ENCODE data around the gene LSAMP.

Gene LSAMP

DNA sequence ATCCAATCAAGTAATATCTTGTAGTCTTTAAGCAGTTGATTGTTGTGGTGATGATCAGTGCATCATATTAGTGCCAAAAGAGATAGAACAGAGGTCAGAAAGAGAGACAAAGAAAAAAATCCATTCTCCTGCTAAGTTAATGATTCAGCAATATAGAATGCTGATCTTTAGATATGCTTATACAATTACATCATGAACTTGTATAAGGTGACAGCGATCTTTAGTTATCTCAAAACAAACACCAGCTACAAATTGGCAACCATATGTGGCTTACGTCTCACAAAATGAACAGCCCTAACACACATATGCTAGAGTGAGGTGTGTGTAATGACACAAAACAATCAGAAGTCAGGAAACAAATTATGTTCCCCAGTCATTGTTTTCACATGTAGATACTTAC is 12.5 kb downstream of the LSAMP start:
- DNase-seq (ENCODE audit: low read depth, low spot score): no peak

DNA sequence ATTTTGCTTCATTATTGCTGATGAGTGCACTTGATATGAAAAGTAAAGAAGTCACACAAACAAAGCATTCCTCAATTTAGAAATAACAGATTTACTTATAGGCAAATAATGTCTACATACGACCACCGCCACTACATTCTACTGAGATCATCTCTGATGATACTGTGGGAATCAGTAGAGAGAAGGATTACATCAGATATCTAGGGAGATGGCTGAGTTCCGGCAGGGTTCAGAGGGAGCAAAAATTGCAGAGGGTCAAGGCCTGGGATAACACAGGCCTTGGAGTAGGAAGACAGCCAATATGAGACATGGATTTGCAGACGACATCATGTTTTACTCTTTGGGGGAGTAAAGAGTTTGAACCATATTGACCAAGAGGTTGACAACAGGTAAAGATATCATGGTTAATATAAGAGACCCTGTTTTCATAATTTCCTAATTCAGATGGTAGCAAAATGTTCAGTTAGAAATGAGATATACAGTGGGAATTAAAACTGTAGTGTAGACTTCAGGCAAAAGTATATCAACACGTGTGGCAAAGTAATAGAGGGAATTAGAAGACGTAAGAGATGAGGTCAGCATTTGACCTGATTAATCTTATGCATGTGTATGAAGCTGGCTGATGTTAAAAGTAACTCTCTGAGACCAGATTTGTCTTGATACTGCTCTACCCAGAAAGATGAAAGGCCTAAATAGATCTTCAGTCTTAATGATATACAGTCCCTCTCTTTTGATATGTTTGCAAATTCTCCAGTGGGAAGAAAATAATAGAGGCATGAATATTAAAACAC is 15.6 kb downstream of the LSAMP start:
- no peak for DNase-seq (ENCODE audit: low read depth, low spot score)

DNA sequence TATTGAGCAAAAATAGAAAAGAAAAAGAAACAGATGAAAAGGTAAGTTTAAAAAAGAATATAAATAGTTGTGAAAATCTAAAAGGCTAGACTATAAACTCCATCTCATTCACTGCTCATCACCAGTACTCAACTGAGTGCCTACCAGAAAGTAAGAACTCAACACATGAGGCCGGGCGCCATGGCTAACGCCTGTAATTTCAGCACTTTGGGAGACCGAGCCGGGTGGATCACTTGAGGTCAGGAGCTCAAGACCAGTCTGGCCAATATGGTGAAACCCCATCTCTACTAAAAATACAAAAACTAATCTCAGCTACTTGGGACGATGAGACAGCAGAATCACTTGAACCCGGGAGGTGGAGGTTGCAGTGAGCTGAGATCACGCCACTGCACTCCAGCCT is 19.3 kb downstream of the LSAMP start:
- DNase-seq (ENCODE audit: low read depth, low spot score): no peak

DNA sequence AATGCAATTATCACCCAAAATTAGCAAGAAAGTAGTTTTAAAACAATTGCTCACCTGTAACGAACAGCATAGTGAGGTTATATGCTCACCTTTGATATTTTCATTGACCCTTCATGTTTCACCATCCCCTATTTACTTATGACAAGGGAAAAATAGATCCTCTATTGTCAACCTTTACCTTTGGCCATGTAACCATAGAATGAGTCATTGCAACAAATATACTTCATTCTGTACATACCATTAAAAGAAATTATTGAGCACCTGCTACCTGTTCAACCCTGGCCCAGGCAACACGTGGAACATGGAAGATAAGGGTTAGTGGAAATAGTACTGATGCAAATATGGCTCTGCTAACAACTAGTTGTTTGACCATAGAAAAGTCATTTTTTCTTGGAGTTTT is 20.2 kb downstream of the LSAMP start:
- DNase-seq (ENCODE audit: low read depth, low spot score): no peak

DNA sequence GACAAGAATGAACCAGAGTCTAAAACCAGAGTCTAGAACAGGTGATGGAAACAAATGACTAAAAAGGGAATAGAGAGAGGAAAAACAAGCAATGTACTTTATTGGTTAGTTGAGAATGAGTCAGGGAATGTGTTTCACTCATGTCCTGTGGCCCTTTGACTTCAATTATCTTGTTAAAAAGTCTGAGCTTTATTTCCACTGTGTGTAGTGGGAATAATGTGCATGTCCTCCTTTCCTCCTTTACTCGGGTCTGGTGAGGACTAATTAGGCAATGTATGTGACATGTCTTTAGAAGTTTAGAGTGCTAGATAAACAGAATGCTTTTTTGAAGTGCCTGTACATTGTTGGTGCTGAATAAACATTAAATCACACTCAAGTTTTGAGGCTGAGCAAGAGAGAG is 21.3 kb downstream of the LSAMP start:
- DNase-seq (ENCODE audit: low read depth, low spot score): peak; percentile 34

DNA sequence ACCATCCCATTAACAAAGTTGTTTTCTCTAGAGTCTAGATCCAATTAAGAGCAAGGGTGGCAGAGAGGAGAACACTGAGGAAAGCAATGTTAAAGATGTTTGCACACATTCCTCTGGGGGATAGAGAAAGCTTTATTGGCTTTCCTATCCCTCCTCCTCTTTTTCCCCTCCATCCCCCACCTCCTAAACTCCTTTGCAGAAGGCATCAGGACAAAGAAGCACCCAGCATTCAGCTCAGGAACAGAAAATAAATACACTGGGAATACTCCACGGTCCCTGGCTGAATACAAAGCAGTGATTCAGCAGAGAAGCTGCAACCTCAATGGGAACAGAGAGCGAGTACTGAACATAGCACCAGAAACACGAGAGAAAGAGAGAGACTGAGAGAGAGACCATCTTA is 21.9 kb downstream of the LSAMP start:
- DNase-seq (ENCODE audit: low read depth, low spot score): peak; percentile 77

DNA sequence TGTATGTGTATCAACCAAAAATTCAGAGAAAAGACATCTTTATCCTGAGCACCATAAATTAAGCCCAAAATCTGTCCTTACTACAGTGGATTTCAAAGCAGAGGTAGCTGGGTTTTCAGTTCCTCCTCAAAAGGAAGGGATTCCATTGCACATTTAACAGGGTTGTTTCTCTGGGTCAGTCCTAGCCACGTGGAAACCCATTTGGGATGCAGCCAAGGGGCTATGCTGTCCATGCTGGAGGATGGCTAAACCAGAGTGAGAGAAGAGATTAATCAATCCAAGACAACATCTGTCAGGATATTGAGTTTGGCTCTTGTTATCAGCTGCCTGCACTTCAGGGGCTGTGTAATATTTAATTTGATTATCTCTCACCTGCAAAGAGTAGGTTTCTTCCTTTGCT is 28.1 kb downstream of the LSAMP start:
- no peak for DNase-seq (ENCODE audit: low read depth, low spot score)

DNA sequence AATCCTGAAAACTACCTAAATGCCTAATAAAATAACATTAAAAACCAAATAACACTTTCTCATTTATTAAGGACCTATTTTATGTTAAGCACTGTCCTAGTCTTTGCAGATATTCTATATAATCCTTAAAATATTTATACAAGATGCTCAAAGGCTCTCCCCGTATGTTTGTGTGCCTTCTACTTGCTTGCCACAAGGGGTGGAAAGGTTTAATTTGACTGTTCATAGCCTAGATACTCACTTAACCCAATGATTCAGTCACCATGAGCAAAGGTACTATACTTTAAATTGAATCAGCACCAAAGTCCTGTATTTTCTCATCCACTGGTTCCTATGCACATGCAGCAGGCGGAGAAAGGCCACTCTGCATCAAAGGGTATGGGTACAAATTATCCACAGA is 32.0 kb downstream of the LSAMP start:
- DNase-seq (ENCODE audit: low read depth, low spot score): no peak

DNA sequence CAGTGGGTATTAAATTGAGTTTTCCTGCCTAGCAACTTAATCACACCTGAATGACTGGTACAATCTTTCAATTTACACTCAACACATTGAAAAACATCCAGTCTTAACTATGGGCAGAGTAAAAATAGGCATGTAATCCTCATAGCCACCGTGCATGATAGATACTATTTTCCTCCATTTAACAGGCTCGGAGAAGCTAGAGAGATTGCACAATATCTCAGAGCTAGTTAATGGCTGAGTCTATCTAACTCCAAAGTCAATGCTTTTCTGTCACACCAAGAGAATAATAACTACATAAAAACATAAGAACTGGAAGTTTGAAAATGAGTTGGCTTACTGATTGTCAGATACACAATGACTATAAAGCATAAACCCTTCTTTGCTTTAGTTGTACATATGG is 36.8 kb downstream of the LSAMP start:
- no peak for DNase-seq (ENCODE audit: low read depth, low spot score)

DNA sequence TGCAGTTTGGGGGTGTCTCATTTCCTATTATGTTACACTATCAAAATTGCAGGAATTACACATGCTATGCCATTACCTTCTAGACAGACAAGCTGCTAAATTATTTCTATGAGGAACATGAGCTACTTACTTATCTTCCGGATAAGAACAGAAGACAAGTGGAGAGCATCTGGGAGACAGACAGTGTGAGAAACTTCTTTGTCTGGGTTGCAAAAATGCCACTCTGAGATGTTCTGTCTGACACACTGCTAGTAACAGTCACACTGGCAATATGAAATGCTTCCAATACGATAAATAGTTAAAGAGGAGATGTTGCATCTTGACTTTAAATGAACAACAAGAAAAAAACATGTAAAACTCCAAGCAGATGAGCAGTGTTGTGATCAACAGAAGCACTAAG is 40.1 kb downstream of the LSAMP start:
- DNase-seq (ENCODE audit: low read depth, low spot score): no peak

DNA sequence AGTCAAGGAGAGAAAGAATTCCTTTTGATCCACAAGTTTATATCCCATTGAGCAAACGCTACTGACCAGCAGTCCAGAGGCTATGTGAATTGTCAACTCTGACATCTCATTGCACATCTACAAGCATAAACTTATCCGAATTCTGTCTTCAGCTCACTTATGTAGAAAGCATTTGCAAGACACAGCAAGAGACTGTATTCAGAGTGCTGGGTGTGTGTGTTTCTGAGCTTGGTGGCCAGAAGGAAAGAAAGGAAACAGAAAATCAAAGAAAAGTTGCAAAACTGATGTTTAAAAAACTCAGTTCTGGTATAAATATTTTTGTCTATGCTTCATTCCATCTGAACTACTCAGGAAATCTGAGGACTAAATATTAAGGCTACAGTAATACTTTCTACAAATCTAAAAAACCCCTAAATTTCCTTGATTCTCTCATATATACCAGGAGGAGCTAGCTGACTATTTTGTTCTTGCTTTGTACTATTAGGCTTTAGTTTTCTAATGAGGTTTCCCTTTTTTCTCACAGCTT is 45.5 kb downstream of the LSAMP start:
- no peak for DNase-seq (ENCODE audit: low read depth, low spot score)

DNA sequence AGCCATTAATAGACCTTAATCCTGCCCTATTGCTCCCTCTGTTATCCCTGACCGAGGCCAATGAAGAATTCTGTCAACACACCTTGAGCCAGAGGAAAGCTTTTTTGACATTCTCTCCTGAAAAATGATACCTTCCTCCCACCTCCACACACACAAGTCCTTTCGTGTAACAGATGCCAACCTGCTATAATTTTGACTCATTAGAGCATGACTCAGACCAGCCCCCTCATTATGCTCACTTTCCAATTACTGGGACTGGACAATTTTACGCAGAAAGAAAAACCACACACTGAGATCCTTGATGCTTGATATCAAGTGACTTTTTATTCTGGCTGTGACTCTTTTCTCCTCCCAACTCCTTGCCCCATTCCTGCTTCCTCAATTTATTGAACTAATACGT is 50.9 kb downstream of the LSAMP start:
- peak; percentile 34 for DNase-seq (ENCODE audit: low read depth, low spot score)

DNA sequence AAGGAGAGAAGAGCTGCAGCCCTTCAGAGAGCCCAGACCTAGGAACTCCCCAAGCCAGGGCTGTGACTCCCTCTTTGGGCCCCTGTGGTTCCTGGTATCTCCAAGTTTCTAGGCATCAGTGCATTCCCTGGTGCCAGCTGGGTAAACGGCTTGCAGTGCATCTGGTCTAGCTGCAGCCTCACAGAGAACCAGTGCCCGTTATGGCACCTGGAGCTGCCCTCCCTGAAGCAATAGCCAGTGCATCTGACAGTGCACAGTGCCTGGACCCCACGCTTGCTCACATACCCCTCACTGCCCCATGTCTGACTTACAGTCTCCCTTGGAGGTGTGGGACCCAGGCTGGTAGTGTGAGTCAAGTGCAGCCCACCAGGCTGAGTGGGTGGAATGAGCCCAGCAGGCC is 52.1 kb downstream of the LSAMP start:
- DNase-seq (ENCODE audit: low read depth, low spot score): no peak

DNA sequence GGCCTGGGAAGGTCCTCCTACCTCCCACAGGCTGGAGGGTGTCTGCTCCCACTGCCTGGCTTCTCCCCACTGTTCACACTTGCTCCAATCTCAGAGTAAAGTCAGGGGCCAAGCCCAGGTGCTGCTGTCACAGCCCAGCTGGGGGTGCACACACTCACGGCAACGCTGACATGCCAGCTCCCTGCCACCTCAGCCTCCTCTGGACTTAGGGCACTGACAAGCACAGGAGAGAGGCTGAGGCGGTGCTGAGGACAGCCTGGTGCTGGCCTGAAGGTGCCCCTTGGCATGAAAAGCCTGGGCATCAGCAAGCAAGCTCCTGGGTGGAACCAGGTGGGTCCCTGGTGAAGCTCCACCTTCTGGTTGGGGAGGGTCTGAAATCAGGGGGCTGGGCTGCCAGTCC is 53.0 kb downstream of the LSAMP start:
- no peak for DNase-seq (ENCODE audit: low read depth, low spot score)

DNA sequence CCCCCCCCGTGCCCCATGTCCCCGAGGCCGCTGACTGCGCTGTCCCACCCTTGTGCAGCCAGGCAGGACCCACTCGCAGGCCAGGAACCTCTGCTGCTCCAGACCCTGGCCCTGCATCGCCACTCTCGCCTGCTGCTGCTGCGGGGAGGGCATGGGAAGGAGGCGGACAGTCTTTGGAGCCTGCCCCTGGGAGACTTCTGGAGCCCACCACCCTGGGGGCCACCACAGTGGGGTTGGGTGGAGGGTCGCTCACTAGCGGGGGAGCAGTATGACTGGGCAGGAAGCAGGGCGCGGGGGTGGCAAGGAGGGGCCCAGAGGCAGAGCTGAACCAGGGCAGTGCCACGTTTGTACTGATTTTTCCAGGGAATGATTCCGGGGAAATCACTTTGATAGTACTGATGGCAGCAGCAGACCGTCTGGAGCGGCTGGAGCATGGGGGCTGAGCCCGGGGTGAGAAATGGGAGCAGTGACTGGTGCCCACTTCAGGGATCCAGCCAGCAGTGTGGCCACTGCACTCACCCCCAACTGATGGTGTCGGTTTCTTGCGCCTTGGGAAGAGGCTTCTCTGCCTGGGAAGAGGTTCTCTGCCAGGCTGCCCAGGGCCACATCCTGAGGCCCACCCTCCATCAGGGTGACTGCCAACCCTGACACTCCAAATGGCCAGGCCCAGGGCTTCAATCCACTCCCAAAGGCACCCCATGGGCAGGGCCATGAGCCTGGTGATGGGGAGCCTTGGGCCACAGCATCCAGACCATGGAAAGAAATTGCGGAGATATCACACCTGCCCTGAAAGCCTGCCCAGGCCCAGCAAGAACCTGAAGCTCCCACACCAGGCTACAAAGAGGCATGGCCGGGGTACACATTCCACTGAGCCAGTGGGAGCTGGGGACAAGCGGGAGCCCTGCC is 53.7 kb downstream of the LSAMP start:
- no peak for DNase-seq (ENCODE audit: low read depth, low spot score)

DNA sequence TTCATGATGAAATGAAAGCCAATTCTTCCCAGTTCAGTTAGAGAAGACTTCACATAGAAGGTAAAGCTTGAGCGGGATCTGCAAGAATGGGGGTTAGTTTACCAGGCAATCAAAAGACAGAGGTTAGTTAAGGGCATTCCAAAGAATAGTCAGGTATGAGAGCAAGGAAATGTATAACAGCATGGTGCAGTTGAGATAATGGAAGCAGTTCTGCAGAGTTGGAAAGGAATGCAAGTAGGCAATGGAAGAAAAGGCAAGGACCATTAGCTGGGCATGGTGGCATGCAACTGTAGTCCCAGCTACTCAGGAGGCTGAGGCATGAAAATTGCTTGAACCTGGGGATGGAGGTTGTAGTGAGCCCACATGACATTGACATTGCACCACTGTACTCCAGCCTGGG is 55.0 kb downstream of the LSAMP start:
- no peak for DNase-seq (ENCODE audit: low read depth, low spot score)

DNA sequence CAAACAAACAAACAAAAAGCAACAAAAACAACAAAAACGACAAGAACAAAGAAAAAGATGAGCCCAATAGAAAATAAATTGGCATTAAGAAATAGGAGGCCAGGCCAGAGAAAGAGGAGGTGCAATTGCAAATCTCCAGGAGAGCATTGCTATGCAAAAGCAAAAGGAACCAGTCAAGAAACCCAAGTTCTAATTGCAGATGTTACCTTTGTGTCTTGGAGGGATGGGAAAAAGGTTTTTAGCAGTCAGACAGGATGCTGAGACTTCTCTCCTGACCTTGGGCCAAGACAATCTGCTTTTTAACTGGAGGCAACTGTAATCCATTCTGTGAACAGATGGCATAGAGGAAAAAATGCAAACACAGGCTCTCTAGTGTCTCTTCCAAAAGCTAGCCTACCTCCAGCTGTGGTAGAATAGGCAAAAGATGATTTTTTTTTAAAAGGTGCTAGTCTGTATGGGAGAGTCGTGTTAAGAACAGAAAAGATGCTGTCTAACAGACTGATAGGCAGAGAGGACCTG is 56.4 kb downstream of the LSAMP start:
- no peak for DNase-seq (ENCODE audit: low read depth, low spot score)

DNA sequence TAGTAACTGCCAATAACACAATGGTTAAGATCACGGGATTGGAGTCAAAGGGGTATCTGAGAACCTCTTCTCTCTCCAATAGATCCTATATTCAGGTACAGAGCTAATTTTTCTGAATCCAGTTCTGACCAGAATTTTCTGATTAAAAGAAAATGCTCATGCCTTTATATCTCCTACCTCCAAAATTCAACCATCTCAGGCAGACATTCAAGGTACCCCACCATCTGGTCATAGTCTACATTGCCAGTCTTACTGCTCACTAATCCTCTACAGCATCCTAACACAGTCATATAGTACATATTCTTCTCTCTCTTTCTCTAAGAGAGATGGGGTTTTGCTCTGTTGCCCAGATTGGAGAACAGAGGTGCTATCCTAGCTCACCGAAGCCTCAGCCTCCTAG is 59.1 kb downstream of the LSAMP start:
- DNase-seq (ENCODE audit: low read depth, low spot score): no peak

DNA sequence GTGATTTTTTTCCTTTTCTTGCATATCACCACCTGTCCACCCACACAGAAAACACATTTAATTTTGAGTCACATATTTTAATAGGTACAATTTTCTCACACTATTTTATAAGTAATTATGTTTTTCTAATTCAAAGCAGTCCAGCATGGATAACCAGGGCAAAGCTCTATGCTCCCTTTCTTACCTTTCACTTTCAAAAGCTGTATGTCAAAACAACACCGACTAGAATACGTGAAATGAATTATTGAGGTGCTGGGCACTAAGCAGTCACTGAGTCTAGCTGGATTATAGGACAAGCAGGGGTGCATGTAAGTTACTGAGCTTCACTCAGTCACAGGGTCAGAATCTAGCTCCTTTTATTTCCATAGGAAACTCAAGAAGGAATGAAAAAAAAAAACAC is 60.6 kb downstream of the LSAMP start:
- DNase-seq (ENCODE audit: low read depth, low spot score): no peak

DNA sequence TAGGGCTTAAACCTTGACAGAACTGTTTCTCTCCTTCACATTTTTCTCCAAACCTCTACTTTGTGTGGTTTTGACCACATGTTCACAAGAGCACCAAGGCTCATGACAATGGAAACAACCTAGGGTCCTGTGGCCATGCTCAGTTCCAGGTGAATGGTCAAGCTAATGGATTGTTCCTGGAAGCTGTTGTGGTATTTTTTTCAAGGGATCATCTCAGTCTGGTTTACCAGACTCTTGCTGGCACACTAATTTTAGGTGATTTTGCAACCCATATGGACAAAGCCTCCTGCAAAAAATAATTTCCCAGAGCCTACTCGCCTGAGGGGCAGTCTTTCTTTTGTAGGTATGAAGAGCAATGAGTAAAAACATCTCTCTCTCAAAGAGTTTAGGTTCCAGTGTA is 67.2 kb downstream of the LSAMP start:
- no peak for DNase-seq (ENCODE audit: low read depth, low spot score)

DNA sequence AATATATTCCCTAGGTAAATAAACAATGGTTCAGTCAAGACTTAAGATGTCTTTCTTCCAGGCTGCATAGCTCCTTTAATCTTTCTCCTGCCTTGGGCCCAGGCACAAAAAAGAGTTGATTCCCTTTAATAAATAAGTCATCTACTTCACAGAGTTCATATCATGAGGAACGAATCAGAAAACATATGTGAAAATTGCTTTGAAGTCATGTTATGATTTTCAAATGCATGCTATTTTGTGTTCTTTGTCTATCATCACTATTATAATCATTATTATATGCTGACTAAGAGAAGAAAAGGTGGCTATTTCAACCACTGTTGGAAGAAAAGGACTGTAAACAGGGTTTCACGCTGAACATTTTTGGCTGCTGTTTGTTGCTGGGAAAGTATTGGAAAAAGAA is 70.4 kb downstream of the LSAMP start:
- DNase-seq (ENCODE audit: low read depth, low spot score): no peak

DNA sequence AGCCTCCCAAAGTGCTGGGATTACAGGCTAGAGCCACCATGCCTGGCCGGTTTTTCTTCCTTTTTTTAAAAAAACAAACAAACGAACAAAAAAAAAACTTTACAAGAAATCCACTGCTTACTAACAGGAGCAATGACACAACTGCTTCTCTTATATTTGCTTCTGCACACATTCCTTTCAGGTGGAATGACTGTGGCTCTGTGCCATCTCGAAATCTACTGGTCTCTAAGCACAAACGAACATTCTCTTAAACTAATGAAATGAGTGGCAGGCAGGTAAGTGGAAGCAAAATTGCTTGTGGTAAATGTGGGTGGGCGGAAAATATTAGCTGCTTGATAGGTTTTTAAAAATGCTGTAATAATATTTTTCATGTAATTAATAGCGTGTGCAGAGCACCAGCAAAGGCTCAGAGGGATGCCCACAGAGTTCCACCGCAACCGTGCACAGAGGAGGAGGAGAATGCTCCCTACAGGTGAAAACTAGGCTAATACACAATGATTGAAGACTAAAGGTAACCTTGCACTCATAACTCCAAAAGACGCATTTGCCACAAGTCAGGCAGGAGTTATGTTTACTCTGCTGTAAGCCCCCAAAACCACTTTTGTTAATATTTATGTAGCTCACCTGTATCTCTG is 77.4 kb downstream of the LSAMP start:
- no peak for DNase-seq (ENCODE audit: low read depth, low spot score)

Data from astrocyte of the hippocampus (primary cell).